ENCODE results near the gene HAAO. TPM values are rescaled to one million over a fixed set of nuclear protein-coding genes. Genes with fewer than 3 reads are reported as not detected.

The HAAO gene
- total RNA-seq, 1 experiment from 2014 or later, result 6.6 TPM

DNA sequence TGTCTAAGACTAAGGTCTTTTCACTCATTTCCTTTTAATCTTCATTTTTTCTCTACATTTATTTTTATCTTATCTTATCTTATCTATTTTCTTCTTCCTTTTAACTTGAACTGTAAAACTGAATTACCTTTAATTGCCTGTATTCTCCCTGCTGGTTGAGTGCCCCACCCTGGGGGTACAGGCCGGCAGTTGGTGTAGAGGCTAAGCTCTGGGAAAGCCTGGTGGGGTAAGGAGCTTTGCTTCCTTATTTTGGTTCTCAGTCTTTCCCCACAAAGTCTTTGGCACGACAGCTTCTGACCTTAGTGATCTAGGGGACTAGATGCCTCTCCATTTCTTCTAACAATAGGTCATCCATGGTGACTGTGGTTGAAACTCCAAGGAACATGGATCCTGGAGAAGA is 26.8 kb upstream of the HAAO start:
- WGBS (ENCODE audit: extremely low coverage, insufficient read length, low lambda C conversion rate), result no CpG with 5 or more reads among the region's 2 CpGs
- H3K56ac ChIP-seq (ENCODE audit: insufficient read length, low read depth, low read length), result no peak overlapping the region
- no peak overlapping the region for H3K27ac ChIP-seq (ENCODE audit: insufficient read length, low read depth, low read length)
- H3K4me1 Mint-ChIP-seq, result peaks cover 5% of the 10 kb centered on the region in 2 experiments
- H3K79me2 ChIP-seq (ENCODE audit: insufficient read depth, low read length), result no peaks in the 10 kb centered on the region
- no peak overlapping the region for H3T11ph ChIP-seq (ENCODE audit: low read length)
- H3K27ac Mint-ChIP-seq, result no peak overlapping the region
- H3K9ac ChIP-seq (ENCODE audit: extremely low read depth, insufficient read length, low read length), result no peak overlapping the region
- H3K4me2 ChIP-seq (ENCODE audit: insufficient read depth, insufficient read length, low read length), result no peak overlapping the region
- H3K18ac ChIP-seq (ENCODE audit: insufficient read length, low read depth, low read length), result no peak overlapping the region
- peaks cover 0 to 6% (median 0%) of the 10 kb centered on the region in 3 experiments; a peak in 3 of 7 replicates for H3K36me3 Mint-ChIP-seq (ENCODE audit: insufficient read depth in 1 of 3, low read depth in 3 of 3)
- no peak overlapping the region for H3K23ac ChIP-seq (ENCODE audit: insufficient read length, low read depth, low read length)
- H2BK120ac ChIP-seq (ENCODE audit: low read depth, low read length, poor library complexity, severe bottlenecking), result no peak overlapping the region
- H3K4ac ChIP-seq (ENCODE audit: low read depth, low read length), result no peak overlapping the region
- TF ChIP-seq CTCF (conservative IDR thresholded peaks at IDR 0.05), result no peak
- H3K14ac ChIP-seq (ENCODE audit: insufficient read depth, low read length), result no peak overlapping the region
- no peak overlapping the region for H2BK15ac ChIP-seq (ENCODE audit: low read depth, low read length)
- no peaks in the 10 kb centered on the region; the same call in none of the 2 replicates for H3K27me3 Mint-ChIP-seq (ENCODE audit: low read depth)
- H4K20me1 ChIP-seq (ENCODE audit: control insufficient read depth, insufficient read depth, insufficient read length), result no peaks in the 10 kb centered on the region
- H3K23me2 ChIP-seq (ENCODE audit: insufficient read length, low read depth, low read length, poor library complexity, severe bottlenecking), result no peaks in the 10 kb centered on the region
- H3K4me3 Mint-ChIP-seq, result no peak overlapping the region
- H2AFZ ChIP-seq (ENCODE audit: low read length), result no peak overlapping the region
- H2BK12ac ChIP-seq (ENCODE audit: insufficient read length, low read depth, low read length), result no peak overlapping the region
- no peak overlapping the region for H4K8ac ChIP-seq (replicated peaks; ENCODE audit: insufficient read length, low read depth, low read length)
- H3K9me3 ChIP-seq (ENCODE audit: control insufficient read depth, low read depth, low read length), result no peaks in the 10 kb centered on the region
- no peak overlapping the region for H2BK20ac ChIP-seq (ENCODE audit: low read depth, low read length, poor library complexity, severe bottlenecking)
- no peak overlapping the region for H2BK5ac ChIP-seq (ENCODE audit: insufficient read length, low read length)
- H3K9me3 Mint-ChIP-seq, result peaks cover 3 to 5% of the 10 kb centered on the region in 2 experiments; a peak in 4 of 5 replicates
- H3K79me1 ChIP-seq (ENCODE audit: insufficient read depth, low read depth, low read length, poor library complexity, severe bottlenecking), result no peaks in the 10 kb centered on the region
- no peak for DNase-seq
- no peak overlapping the region for H4K5ac ChIP-seq (ENCODE audit: insufficient read length, low read depth, low read length)
- no peak overlapping the region for H4K91ac ChIP-seq (ENCODE audit: insufficient read length, low read depth, low read length)
- no peaks in the 10 kb centered on the region for H3K4me1 ChIP-seq (ENCODE audit: insufficient read depth, low read length)
- H2AK5ac ChIP-seq (ENCODE audit: insufficient read length, low read length), result no peak overlapping the region
- no peaks in the 10 kb centered on the region for H3K27me3 ChIP-seq (ENCODE audit: insufficient read depth, low read length)

Data from H9 (cell line).